Right lobe of liver (tissue), 6 donors: ENCODE results near the gene SEMA5B. TPM values are rescaled to one million over a fixed set of nuclear protein-coding genes. Genes with fewer than 3 reads are reported as not detected.

ENCODE experiments used
- ATAC-seq, 4 donors: fragments of 200-7000 bp; cut with Tn5 transposase; one replicate each; pipeline ENCODE4 v1.9.1; 2020; ENCODE audit warnings: mild to moderate bottlenecking in 4 of 4, moderate library complexity in 4 of 4
- DNase-seq, 3 donors: peaks; one replicate each; pipeline ENCODE4 v3.0.0-alpha.2; 2020
- H3K27ac ChIP-seq, 3 donors: fragments of 200-600 bp; one replicate each; pipeline ENCODE4 v1.8.0; 2022
- H3K27me3 ChIP-seq, 2 donors: fragments of 200-600 bp; one replicate each; pipeline ENCODE4 v1.8.0; 2022
- H3K36me3 ChIP-seq, 4 donors: fragments of 200-600 bp; sonication (generic) in 1 of 4; one replicate each; pipeline versions ENCODE4 v1.5.1 to v1.8.0; 2017 to 2022; ENCODE audit warnings: control low read depth in 1 of 4
- H3K4me1 ChIP-seq, 4 donors: fragments of 200-600 bp; sonication (generic) in 1 of 4; one replicate each; pipeline versions ENCODE4 v1.5.1 to v1.8.0; 2017 to 2022; ENCODE audit warnings: control low read depth in 1 of 4
- H3K4me3 ChIP-seq, 3 donors: fragments of 200-600 bp; one replicate each; pipeline ENCODE4 v1.8.0; 2022
- H3K9me3 ChIP-seq, 4 donors: fragments of 200-600 bp; sonication (generic) in 1 of 4; one replicate each; pipeline versions ENCODE4 v1.5.1 to v1.8.0; 2017 to 2022; ENCODE audit warnings: control low read depth in 1 of 4
- POLR2A ChIP-seq: fragments of 450-650 bp; IDR thresholded peaks from one replicate; pipeline ENCODE4 v1.6.1; 2017; ENCODE audit warnings: antibody characterized with exemption, mild to moderate bottlenecking
- WGBS: methylation state at CpG from one replicate; pipeline ENCODE4 v1.1.6; 2018; ENCODE audit warnings: low coverage, low lambda C conversion rate; ENCODE audit not compliant: insufficient coverage; ENCODE audit errors: missing lambda C conversion rate; 5-methylcytosine and 5-hydroxymethylcytosine counted together
- intact Hi-C, 2 donors: fragments of 100-400 bp; cut with DNase I; formaldehyde crosslinking; loops; one replicate each; pipeline versions ENCODE4 v1.11.2 to v1.14.1; 2022
- total RNA-seq, 6 experiments: library from RNA; depleted of rRNA in 2 of 6; stranded (reverse); fragments of >200 nt in 2 of 6; fragmentation: NEBNext Ultra II Directional in 3 of 6; extraction: Animal tissue kit (Norgen Biotek cat#: 25700) in 3 of 6; gene quantifications; one replicate each; pipeline versions ENCODE4 v1.1.0 to v1.2.4, GENCODE V29; 2016 to 2023
- TF ChIP-seq, protein P1 (sequence below), 4 donors: fragments of 200-600 bp in 3 of 4; fragments of 450-650 bp in 1 of 4; IDR thresholded peaks; one replicate each; pipeline versions ENCODE4 v1.5.1 to v1.8.0; 2016 to 2022; ENCODE audit warnings: antibody characterized with exemption in 4 of 4, mild to moderate bottlenecking in 2 of 4
- donor health status: DM: no; HTN: yes; CAD: no.
- donor health status: DM: no; HTN: no; CAD: no.
- donor health status: DM: no; HTN: no; CAD: no.
- donor health status: DM: no; HTN: yes; CAD: no.
- donor health status: DM: no; HTN: yes; CAD: no.

SEMA5B gene
- total RNA-seq, 6 experiments from 2014 or later = 0.12 to 0.65 (median 0.25) TPM

DNA sequence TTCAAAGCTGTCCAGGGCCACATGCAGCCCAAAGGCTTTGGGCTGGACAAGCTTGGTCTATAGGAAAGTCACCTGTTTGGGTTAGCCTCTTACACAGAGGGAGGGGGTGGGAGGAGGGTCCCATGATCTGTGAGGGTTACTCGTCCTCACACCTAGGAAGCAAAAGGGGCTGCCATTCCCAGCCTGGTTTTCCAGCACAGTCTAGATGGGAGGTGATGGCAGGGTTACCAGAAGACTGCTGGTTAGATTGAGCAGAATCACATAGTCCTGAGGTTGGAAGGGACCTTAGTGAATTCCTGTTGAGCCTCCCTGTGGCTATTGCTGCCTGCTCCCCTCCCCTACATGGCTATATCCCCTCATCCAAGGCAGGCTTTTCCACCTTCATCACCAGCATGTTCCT is 101.8 kb downstream of the SEMA5B start:
- Histone ChIP-seq H3K27me3 (no peaks in the 10 kb centered on the region), H3K9me3 (no peaks in the 10 kb centered on the region), H3K36me3 (no peaks in the 10 kb centered on the region), H3K4me3 (no peak overlapping the region), H3K4me1 (peaks cover 0 to 6% (median 0%) of the 10 kb centered on the region in 4 donors), H3K27ac (no peak overlapping the region)
- TF ChIP-seq, protein P1, sequence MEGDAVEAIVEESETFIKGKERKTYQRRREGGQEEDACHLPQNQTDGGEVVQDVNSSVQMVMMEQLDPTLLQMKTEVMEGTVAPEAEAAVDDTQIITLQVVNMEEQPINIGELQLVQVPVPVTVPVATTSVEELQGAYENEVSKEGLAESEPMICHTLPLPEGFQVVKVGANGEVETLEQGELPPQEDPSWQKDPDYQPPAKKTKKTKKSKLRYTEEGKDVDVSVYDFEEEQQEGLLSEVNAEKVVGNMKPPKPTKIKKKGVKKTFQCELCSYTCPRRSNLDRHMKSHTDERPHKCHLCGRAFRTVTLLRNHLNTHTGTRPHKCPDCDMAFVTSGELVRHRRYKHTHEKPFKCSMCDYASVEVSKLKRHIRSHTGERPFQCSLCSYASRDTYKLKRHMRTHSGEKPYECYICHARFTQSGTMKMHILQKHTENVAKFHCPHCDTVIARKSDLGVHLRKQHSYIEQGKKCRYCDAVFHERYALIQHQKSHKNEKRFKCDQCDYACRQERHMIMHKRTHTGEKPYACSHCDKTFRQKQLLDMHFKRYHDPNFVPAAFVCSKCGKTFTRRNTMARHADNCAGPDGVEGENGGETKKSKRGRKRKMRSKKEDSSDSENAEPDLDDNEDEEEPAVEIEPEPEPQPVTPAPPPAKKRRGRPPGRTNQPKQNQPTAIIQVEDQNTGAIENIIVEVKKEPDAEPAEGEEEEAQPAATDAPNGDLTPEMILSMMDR (IDR thresholded peaks at IDR 0.05) = no peak
- no peak for TF ChIP-seq POLR2A
- intact Hi-C loops = loop anchor here in 1 of 2 donors (10.0 kb wide), 1 partner anchor 329 kb away; no protein-coding TSS in a partner anchor
- DNase-seq (no peak), ATAC-seq (no peak)
- WGBS = no CpG with 5 or more reads among the region's 1 CpG

DNA sequence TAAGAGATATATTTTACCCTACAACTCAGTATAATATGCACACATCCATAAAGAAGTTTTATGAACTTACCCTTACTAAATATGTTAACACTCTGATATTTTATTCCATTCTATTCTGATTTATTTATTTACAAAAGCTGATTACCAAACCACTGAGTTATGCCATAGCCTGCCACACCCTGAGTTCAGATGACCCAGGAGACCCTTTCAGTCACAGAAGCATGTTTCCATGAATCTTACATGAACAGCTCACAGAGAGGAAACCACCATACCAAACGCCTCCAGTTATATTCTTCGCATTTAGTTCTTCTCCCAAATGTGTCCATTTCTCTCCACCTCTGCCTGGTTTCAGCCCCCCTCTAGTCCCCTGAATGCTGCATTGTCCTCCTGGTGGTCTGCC is 103.5 kb downstream of the SEMA5B start:
- TF ChIP-seq, protein P1 (IDR thresholded peaks at IDR 0.05) = no peak
- TF ChIP-seq POLR2A = no peak
- intact Hi-C loops = loop anchor here in 1 of 2 donors (10.0 kb wide), 1 partner anchor 331 kb away; no protein-coding TSS in a partner anchor
- no peak overlapping the region for H3K4me3 ChIP-seq
- 42% methylated on average over 2 of the region's 2 CpGs for WGBS
- no peaks in the 10 kb centered on the region for H3K9me3 ChIP-seq
- no peak for ATAC-seq
- H3K4me1 ChIP-seq = peaks cover 0 to 6% (median 0%) of the 10 kb centered on the region in 4 donors
- no peak overlapping the region for H3K27ac ChIP-seq
- no peaks in the 10 kb centered on the region for H3K36me3 ChIP-seq
- DNase-seq = no peak
- H3K27me3 ChIP-seq = no peaks in the 10 kb centered on the region

DNA sequence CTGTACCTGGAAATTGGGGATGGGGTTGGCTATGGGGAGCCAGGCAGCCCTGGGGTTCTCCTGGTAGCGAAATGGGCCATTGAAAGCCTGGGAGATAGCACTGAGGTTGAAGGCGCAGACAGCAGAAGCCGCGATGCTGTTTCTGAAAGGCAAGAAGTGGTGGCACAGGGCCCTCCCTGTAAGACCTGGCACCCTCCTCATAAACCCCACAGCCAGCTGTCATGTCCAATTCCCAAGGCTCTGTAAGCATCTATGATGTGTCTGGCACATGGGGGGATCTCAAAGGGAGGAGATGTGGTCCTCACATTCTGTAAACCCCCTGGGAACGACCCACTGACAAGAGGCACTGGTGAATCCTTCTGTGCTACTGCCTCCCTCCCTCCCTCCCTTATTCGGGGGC is 104.0 kb downstream of the SEMA5B start:
- 47% methylated on average over 3 of the region's 6 CpGs for WGBS
- DNase-seq (no peak), ATAC-seq (no peak)
- intact Hi-C loops = loop anchor here in 1 of 2 donors (10.0 kb wide), 1 partner anchor 331 kb away; no protein-coding TSS in a partner anchor
- H3K27ac ChIP-seq = no peak overlapping the region
- no peaks in the 10 kb centered on the region for H3K36me3 ChIP-seq
- TF ChIP-seq, protein P1 (IDR thresholded peaks at IDR 0.05) = no peak
- no peak for TF ChIP-seq POLR2A
- H3K27me3 ChIP-seq = no peaks in the 10 kb centered on the region
- no peaks in the 10 kb centered on the region for H3K9me3 ChIP-seq
- peaks cover 0 to 6% (median 0%) of the 10 kb centered on the region in 4 donors for H3K4me1 ChIP-seq
- no peak overlapping the region for H3K4me3 ChIP-seq

DNA sequence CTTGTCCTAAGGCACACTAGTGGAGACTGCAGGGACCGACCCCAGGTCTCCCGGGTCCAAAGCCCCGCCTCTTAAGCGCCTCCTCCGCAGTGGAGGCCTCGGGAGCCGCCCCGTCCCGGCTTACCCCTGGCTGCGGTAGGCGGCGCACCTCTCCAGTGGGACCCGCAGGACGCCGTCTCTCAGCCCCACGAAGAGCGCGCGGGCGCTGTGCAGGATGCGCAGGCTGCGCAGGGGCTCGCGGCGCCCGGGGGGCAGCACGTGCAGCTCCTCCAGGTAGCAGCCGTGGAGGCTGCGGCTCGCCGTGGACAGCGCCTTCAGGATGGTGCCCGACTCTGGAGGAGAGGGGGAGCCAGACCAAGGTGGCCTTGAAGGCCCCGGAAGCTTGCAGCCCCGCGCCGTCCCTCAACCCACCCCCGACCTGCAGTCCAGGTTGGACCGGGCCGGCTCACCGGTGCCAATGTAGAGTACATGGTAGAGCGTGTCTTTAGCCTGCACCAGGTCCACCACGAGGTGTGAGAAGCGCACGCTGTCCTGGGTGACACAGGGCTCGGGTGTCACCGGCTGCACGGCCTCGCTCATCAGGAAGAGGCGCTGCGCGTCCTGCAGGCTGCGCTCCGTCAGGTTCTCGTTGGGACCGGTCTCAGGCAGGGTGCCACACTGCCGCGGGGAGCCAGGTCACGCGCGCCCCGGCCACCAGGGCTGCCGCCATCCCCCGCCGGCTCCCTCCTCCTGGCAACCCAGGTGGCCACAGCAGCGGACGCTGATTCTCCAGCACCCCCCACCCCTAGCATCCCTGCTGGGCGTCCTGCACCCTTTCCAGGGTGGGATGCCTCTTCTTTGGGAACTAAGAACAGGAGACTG is 105.5 kb downstream of the SEMA5B start:
- DNase-seq (no peak), ATAC-seq (peak; percentile 22 to 45 (median 32))
- no peak overlapping the region for H3K27ac ChIP-seq
- no peaks in the 10 kb centered on the region for H3K36me3 ChIP-seq
- no peaks in the 10 kb centered on the region for H3K27me3 ChIP-seq
- H3K9me3 ChIP-seq = no peaks in the 10 kb centered on the region
- intact Hi-C loops = loop anchor here in 1 of 2 donors (10.0 kb wide), 1 partner anchor 333 kb away; no protein-coding TSS in a partner anchor
- WGBS = 20% methylated on average over 26 of the region's 68 CpGs
- H3K4me3 ChIP-seq = peak overlapping the region in 1 of 3 donors; percentile 10
- TF ChIP-seq, protein P1 (IDR thresholded peaks at IDR 0.05) = no peak
- no peak for TF ChIP-seq POLR2A
- peaks cover 0 to 6% (median 0%) of the 10 kb centered on the region in 4 donors for H3K4me1 ChIP-seq
